Panc1 (cell line): ENCODE measurements around the gene UNCX.

Source experiments
- CTCF ChIP-seq: fragments of 450-650 bp; IDR thresholded peaks from 2 replicates; pipeline ENCODE4 v1.5.1; 2017; ENCODE audit warnings: mild to moderate bottlenecking
- POLR2AphosphoS5 ChIP-seq: IDR thresholded peaks from 2 replicates; pipeline ENCODE4 v1.6.1; 2012; ENCODE audit warnings: mild to moderate bottlenecking, low read depth, low read length, moderate library complexity
- SIN3A ChIP-seq: IDR thresholded peaks from 2 replicates; pipeline ENCODE4 v1.6.1; 2012; ENCODE audit warnings: low read depth, mild to moderate bottlenecking, low read length, moderate library complexity, borderline replicate concordance; ENCODE audit not compliant: insufficient read depth

DNA sequence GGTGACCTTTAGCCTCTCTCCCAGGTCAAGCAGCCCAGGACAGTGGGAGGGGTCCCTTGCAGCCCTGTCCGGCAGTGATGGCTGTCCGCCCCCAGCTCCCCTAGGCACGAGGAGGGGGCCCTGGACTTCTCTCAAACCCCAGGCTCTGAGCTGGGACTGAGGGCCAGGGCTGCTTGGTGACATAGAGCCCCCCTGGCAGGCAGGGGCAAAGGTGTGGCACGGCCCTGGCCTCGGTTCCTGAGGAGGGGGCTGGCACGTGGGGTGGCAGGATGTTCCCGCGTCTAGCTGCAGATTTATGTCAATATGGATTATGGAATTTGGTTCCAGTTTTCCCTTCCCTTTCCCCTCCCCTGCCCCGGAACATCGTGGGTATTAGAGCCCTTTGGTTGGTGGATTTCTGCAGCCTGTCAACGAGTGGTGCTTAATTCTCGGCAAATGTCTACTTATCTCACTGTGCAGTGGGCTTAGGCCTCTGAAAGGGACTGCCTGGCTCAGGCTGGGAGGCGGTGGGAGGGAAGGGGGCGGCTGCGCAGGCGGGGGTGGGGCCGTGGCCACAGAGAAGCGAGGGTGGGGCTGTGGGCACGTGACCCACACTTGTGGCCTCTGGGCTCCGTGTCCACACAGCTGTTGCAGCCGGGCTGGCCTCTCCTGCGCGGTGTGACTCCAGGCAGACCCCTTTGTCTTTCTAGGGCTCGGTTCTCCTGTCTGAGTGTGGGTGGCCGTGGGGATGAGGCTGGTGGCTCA lies 19.3 kb downstream of the UNCX start:
- no peak for TF ChIP-seq POLR2AphosphoS5
- no peak for TF ChIP-seq CTCF
- no peak for TF ChIP-seq SIN3A
